Panc1 (cell line): ENCODE measurements around the gene TRAF5. TPM values are rescaled to one million over a fixed set of nuclear protein-coding genes. Genes with fewer than 3 reads are reported as not detected.

ENCODE experiments used
- ATAC-seq: fragments of 200-7000 bp; cut with Tn5 transposase; 2 replicates; pipeline ENCODE4 v1.9.1; 2020; ENCODE audit warnings: mild to moderate bottlenecking, moderate library complexity
- BruUV-seq: library from RNA; stranded (reverse); fragments of 400-500 nt; replicated peaks from 2 replicates; lab custom pipeline; 2021; lab: Mats Ljungman, UMichigan
- CTCF ChIA-PET: fragments of 300-600 bp; sonication (Branson Sonifier 250); formaldehyde crosslinking; loops from one replicate; lab custom pipeline; 2022; ENCODE audit warnings: antibody characterized with exemption; lab: Charles Lee
- POLR2A ChIA-PET: fragments of 300-600 bp; sonication (Branson Sonifier 250); formaldehyde crosslinking; loops from one replicate; lab custom pipeline; 2022; ENCODE audit warnings: antibody characterized with exemption; lab: Charles Lee
- DNase-seq: peaks from one replicate; pipeline ENCODE4 v3.0.0-alpha.2; 2010; ENCODE audit warnings: low read depth, low spot score
- H3K27ac ChIP-seq: 2 replicates; pipeline ENCODE4 v1.5.1; 2011; ENCODE audit warnings: mild to moderate bottlenecking, low read length, inconsistent platforms
- H3K27me3 ChIP-seq: fragments of 200-500 bp; sonication (Bioruptor generic); 2 replicates; pipeline ENCODE4 v1.6.0; 2014; ENCODE audit warnings: low read length, inconsistent platforms; ENCODE audit not compliant: control insufficient read depth, insufficient read depth
- H3K36me3 ChIP-seq: fragments of 200-500 bp; sonication (Bioruptor generic); 2 replicates; pipeline ENCODE4 v1.5.1; 2014; ENCODE audit warnings: inconsistent platforms, mild to moderate bottlenecking, low read length, moderate library complexity; ENCODE audit not compliant: control insufficient read depth, insufficient read depth
- H3K4me1 ChIP-seq: 2 replicates; pipeline ENCODE4 v1.5.1; 2011; ENCODE audit warnings: inconsistent platforms, mild to moderate bottlenecking, low read length, moderate library complexity; ENCODE audit not compliant: control insufficient read depth, insufficient read depth
- H3K4me3 ChIP-seq, 2 experiments: 2 replicates each; pipeline ENCODE4 v1.5.1; 2011 to 2012; ENCODE audit warnings: low read depth in 2 of 2, low read length in 2 of 2, mild to moderate bottlenecking in 2 of 2, inconsistent platforms in 1 of 2, moderate library complexity in 1 of 2
- H3K9me3 ChIP-seq: fragments of 200-500 bp; sonication (Bioruptor generic); 2 replicates; pipeline ENCODE4 v1.5.1; 2014; ENCODE audit warnings: low read depth, mild to moderate bottlenecking, inconsistent platforms, low read length, moderate library complexity; ENCODE audit not compliant: control insufficient read depth, insufficient read depth
- POLR2AphosphoS5 ChIP-seq: IDR thresholded peaks from 2 replicates; pipeline ENCODE4 v1.6.1; 2012; ENCODE audit warnings: mild to moderate bottlenecking, low read depth, low read length, moderate library complexity
- SIN3A ChIP-seq: IDR thresholded peaks from 2 replicates; pipeline ENCODE4 v1.6.1; 2012; ENCODE audit warnings: low read depth, mild to moderate bottlenecking, low read length, moderate library complexity, borderline replicate concordance; ENCODE audit not compliant: insufficient read depth
- TCF7L2 ChIP-seq: IDR thresholded peaks from 2 replicates; pipeline ENCODE4 v1.6.1; 2011; ENCODE audit warnings: mild to moderate bottlenecking, low read depth, low read length, inconsistent platforms
- in situ Hi-C: cut with HindIII; loops from 2 replicates; pipeline ENCODE4 v1.10.0; 2016; ENCODE audit warnings: low sequenced_read_pairs, low pct_unique_long_range_greater_than_20kb
- intact Hi-C: fragments of 100-400 bp; cut with micrococcal nuclease; formaldehyde crosslinking; loops from one replicate; pipeline ENCODE4 v1.10.0; 2022; ENCODE audit not compliant: unreplicated experiment
- total RNA-seq: library from RNA; stranded (reverse); gene quantifications from one replicate; pipeline ENCODE4 v1.2.1, GENCODE V29; 2021; ENCODE audit not compliant: unreplicated experiment
- TF ChIP-seq, protein P1 (sequence below), 2 experiments: IDR thresholded peaks; 2 replicates each; pipeline ENCODE4 v1.6.1; 2011 to 2012; ENCODE audit warnings: low read depth in 2 of 2, control low read depth in 1 of 2, low read length in 1 of 2, mild to moderate bottlenecking in 1 of 2, moderate library complexity in 1 of 2; ENCODE audit not compliant: insufficient read depth in 1 of 2
- TF ChIP-seq, protein P2 (sequence below): fragments of 450-650 bp; IDR thresholded peaks from 2 replicates; pipeline ENCODE4 v1.5.1; 2017; ENCODE audit warnings: mild to moderate bottlenecking

The TRAF5 gene
- total RNA-seq, 1 experiment from 2014 or later = 10.5 TPM

DNA sequence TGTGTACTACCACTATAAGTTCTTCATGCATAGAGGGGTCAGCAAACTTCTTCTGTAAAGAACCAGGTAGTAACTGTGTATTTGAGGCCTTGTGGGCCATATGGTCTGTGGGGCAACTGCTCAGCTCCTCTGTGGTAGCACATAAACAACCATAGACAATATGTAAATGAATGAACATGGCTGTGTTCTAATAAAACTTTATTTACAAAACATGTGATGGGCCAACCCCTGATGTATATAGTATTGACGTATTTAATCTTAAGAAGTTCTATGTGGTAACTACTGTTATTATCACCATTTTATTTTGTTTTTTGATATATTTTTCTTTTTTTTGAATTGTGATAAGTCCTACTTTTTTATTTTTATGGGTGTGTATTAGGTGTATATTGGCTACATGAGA lies 15.4 kb downstream of the TRAF5 start:
- Histone ChIP-seq H3K27me3 (no peaks in the 10 kb centered on the region), H3K9me3 (no peaks in the 10 kb centered on the region), H3K4me3 (no peak overlapping the region), H3K27ac (no peak overlapping the region), H3K4me1 (no peaks in the 10 kb centered on the region), H3K36me3 (no peaks in the 10 kb centered on the region)
- TF ChIP-seq, protein P1, sequence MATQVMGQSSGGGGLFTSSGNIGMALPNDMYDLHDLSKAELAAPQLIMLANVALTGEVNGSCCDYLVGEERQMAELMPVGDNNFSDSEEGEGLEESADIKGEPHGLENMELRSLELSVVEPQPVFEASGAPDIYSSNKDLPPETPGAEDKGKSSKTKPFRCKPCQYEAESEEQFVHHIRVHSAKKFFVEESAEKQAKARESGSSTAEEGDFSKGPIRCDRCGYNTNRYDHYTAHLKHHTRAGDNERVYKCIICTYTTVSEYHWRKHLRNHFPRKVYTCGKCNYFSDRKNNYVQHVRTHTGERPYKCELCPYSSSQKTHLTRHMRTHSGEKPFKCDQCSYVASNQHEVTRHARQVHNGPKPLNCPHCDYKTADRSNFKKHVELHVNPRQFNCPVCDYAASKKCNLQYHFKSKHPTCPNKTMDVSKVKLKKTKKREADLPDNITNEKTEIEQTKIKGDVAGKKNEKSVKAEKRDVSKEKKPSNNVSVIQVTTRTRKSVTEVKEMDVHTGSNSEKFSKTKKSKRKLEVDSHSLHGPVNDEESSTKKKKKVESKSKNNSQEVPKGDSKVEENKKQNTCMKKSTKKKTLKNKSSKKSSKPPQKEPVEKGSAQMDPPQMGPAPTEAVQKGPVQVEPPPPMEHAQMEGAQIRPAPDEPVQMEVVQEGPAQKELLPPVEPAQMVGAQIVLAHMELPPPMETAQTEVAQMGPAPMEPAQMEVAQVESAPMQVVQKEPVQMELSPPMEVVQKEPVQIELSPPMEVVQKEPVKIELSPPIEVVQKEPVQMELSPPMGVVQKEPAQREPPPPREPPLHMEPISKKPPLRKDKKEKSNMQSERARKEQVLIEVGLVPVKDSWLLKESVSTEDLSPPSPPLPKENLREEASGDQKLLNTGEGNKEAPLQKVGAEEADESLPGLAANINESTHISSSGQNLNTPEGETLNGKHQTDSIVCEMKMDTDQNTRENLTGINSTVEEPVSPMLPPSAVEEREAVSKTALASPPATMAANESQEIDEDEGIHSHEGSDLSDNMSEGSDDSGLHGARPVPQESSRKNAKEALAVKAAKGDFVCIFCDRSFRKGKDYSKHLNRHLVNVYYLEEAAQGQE (IDR thresholded peaks at IDR 0.05; ENCODE audit: insufficient read depth in 1 of 2, low read depth in 2 of 2, low read length in 1 of 2) = no peak
- TF ChIP-seq TCF7L2 (no peak), POLR2AphosphoS5 (no peak), SIN3A (no peak)
- TF ChIP-seq, protein P2, sequence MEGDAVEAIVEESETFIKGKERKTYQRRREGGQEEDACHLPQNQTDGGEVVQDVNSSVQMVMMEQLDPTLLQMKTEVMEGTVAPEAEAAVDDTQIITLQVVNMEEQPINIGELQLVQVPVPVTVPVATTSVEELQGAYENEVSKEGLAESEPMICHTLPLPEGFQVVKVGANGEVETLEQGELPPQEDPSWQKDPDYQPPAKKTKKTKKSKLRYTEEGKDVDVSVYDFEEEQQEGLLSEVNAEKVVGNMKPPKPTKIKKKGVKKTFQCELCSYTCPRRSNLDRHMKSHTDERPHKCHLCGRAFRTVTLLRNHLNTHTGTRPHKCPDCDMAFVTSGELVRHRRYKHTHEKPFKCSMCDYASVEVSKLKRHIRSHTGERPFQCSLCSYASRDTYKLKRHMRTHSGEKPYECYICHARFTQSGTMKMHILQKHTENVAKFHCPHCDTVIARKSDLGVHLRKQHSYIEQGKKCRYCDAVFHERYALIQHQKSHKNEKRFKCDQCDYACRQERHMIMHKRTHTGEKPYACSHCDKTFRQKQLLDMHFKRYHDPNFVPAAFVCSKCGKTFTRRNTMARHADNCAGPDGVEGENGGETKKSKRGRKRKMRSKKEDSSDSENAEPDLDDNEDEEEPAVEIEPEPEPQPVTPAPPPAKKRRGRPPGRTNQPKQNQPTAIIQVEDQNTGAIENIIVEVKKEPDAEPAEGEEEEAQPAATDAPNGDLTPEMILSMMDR = no peak
- intact Hi-C loops (no loop called here), in situ Hi-C loops (no loop called here)
- DNase-seq (no peak), ATAC-seq (no peak)
- no TSS peak for BruUV-seq
- CTCF ChIA-PET = no interaction called here
- POLR2A ChIA-PET = no interaction called here

DNA sequence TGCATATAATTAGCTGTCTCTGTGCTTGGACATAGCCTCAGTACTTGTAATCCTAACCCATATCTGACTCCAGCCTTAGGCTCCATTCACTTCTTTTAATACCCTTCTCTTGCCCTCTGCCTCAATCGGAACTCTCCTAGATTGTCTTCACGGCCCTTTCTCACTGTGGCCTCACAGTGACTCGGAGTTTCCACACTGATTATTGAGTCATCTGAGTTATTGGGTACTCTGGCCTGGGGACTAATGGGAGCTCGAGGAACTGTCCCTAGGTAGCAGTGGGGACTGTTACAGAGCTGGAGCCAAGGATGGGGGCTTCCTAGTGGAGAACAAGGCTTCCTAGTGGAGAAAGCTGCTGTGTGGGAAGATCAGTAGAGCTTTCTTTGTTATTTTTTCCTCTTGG lies 17.0 kb downstream of the TRAF5 start:
- Histone ChIP-seq H3K36me3 (no peaks in the 10 kb centered on the region), H3K27ac (no peak overlapping the region), H3K9me3 (no peaks in the 10 kb centered on the region), H3K27me3 (no peaks in the 10 kb centered on the region), H3K4me3 (no peak overlapping the region), H3K4me1 (no peaks in the 10 kb centered on the region)
- DNase-seq (no peak), ATAC-seq (no peak)
- in situ Hi-C loops (no loop called here), intact Hi-C loops (no loop called here)
- ChIA-PET POLR2A (no interaction called here), CTCF (no interaction called here)
- BruUV-seq = no TSS peak
- TF ChIP-seq, protein P2 = no peak
- TF ChIP-seq, protein P1 (IDR thresholded peaks at IDR 0.05; ENCODE audit: insufficient read depth in 1 of 2, low read depth in 2 of 2, low read length in 1 of 2) = no peak
- TF ChIP-seq TCF7L2 (no peak), POLR2AphosphoS5 (no peak), SIN3A (no peak)
